H9 (cell line): Measurements from ENCODE around the gene ERVFRD-1. TPM values are rescaled to one million over a fixed set of nuclear protein-coding genes. Genes with fewer than 3 reads are reported as not detected.

Experiments used
- DNase-seq: peaks from one replicate; pipeline ENCODE4 v3.0.0-alpha.2; 2017
- H2AFZ ChIP-seq: one replicate; pipeline ENCODE4 v1.6.1; 2013; ENCODE audit warnings: mild to moderate bottlenecking, low read length, control low read depth, moderate library complexity
- H2AK5ac ChIP-seq: 2 replicates; pipeline ENCODE4 v1.6.1; 2013; ENCODE audit warnings: low read length, control low read depth, mixed read lengths; ENCODE audit not compliant: insufficient read length
- H2BK120ac ChIP-seq: one replicate; pipeline ENCODE4 v1.6.1; 2013; ENCODE audit warnings: low read depth, mild to moderate bottlenecking, low read length, control low read depth, inconsistent platforms; ENCODE audit not compliant: poor library complexity, severe bottlenecking
- H2BK12ac ChIP-seq: 2 replicates; pipeline ENCODE4 v1.6.1; 2013; ENCODE audit warnings: low read length, control low read depth, mixed read lengths, low read depth; ENCODE audit not compliant: insufficient read length
- H2BK15ac ChIP-seq: 2 replicates; pipeline ENCODE4 v1.6.1; 2013; ENCODE audit warnings: low read depth, low read length, control low read depth
- H2BK20ac ChIP-seq: one replicate; pipeline ENCODE4 v1.6.1; 2013; ENCODE audit warnings: low read depth, mild to moderate bottlenecking, low read length, control low read depth, inconsistent platforms; ENCODE audit not compliant: poor library complexity, severe bottlenecking
- H2BK5ac ChIP-seq: 2 replicates; pipeline ENCODE4 v1.6.1; 2013; ENCODE audit warnings: low read length, control low read depth, mixed read lengths; ENCODE audit not compliant: insufficient read length
- H3K14ac ChIP-seq: 2 replicates; pipeline ENCODE4 v1.6.1; 2013; ENCODE audit warnings: low read length, control low read depth; ENCODE audit not compliant: insufficient read depth
- H3K18ac ChIP-seq: 2 replicates; pipeline ENCODE4 v1.6.1; 2013; ENCODE audit warnings: low read depth, mild to moderate bottlenecking, mixed read lengths, low read length, control low read depth; ENCODE audit not compliant: insufficient read length
- H3K23ac ChIP-seq: 2 replicates; pipeline ENCODE4 v1.6.1; 2013; ENCODE audit warnings: low read length, control low read depth, mixed read lengths, low read depth; ENCODE audit not compliant: insufficient read length
- H3K23me2 ChIP-seq: 2 replicates; pipeline ENCODE4 v1.6.1; 2013; ENCODE audit warnings: low read depth, mild to moderate bottlenecking, mixed read lengths, low read length, control low read depth; ENCODE audit not compliant: insufficient read length, poor library complexity, severe bottlenecking
- H3K27ac ChIP-seq: 2 replicates; pipeline ENCODE4 v1.5.1; 2013; ENCODE audit warnings: low read length, control low read depth, mixed read lengths, low read depth; ENCODE audit not compliant: insufficient read length
- H3K27me3 ChIP-seq: 2 replicates; pipeline ENCODE4 v1.6.1; 2013; ENCODE audit warnings: low read length, control low read depth, inconsistent platforms; ENCODE audit not compliant: insufficient read depth
- H3K4ac ChIP-seq: 2 replicates; pipeline ENCODE4 v1.6.1; 2013; ENCODE audit warnings: low read depth, mild to moderate bottlenecking, control low read depth, inconsistent platforms, low read length, moderate library complexity
- H3K4me1 ChIP-seq: 2 replicates; pipeline ENCODE4 v1.6.1; 2013; ENCODE audit warnings: low read length, control low read depth, inconsistent platforms; ENCODE audit not compliant: insufficient read depth
- H3K4me2 ChIP-seq: 2 replicates; pipeline ENCODE4 v1.6.1; 2013; ENCODE audit warnings: low read length, control low read depth, mixed read lengths; ENCODE audit not compliant: insufficient read length, insufficient read depth
- H3K56ac ChIP-seq: 2 replicates; pipeline ENCODE4 v1.6.1; 2013; ENCODE audit warnings: low read depth, mild to moderate bottlenecking, mixed read lengths, low read length, control low read depth; ENCODE audit not compliant: insufficient read length
- H3K79me1 ChIP-seq: 2 replicates; pipeline ENCODE4 v1.6.1; 2013; ENCODE audit warnings: low read depth, mild to moderate bottlenecking, moderate library complexity, low read length, control low read depth, inconsistent platforms; ENCODE audit not compliant: insufficient read depth, poor library complexity, severe bottlenecking
- H3K79me2 ChIP-seq: 2 replicates; pipeline ENCODE4 v1.6.1; 2013; ENCODE audit warnings: low read length, control low read depth, inconsistent platforms; ENCODE audit not compliant: insufficient read depth
- H3K9ac ChIP-seq: 2 replicates; pipeline ENCODE4 v1.6.1; 2013; ENCODE audit warnings: low read length, control low read depth, mixed read lengths; ENCODE audit not compliant: insufficient read length; ENCODE audit errors: extremely low read depth
- H3K9me3 ChIP-seq: one replicate; pipeline ENCODE4 v1.6.1; 2013; ENCODE audit warnings: low read depth, low read length, inconsistent platforms; ENCODE audit not compliant: control insufficient read depth
- H3T11ph ChIP-seq: one replicate; pipeline ENCODE4 v1.6.1; 2013; ENCODE audit warnings: mild to moderate bottlenecking, low read length, control low read depth, inconsistent platforms
- H4K20me1 ChIP-seq: one replicate; pipeline ENCODE4 v1.6.1; 2013; ENCODE audit not compliant: control insufficient read depth, insufficient read length, insufficient read depth
- H4K5ac ChIP-seq: 2 replicates; pipeline ENCODE4 v1.6.1; 2013; ENCODE audit warnings: low read depth, mild to moderate bottlenecking, mixed read lengths, low read length, control low read depth; ENCODE audit not compliant: insufficient read length
- H4K8ac ChIP-seq: replicated peaks from 2 replicates; pipeline ENCODE4 v1.6.1; 2013; ENCODE audit warnings: low read length, control low read depth, mixed read lengths, low read depth; ENCODE audit not compliant: insufficient read length
- H4K91ac ChIP-seq: 2 replicates; pipeline ENCODE4 v1.6.1; 2013; ENCODE audit warnings: low read depth, mild to moderate bottlenecking, moderate library complexity, mixed read lengths, low read length, control low read depth; ENCODE audit not compliant: insufficient read length
- H3K27ac Mint-ChIP-seq, 3 experiments: 2 replicates in 2 of 3; 3 replicates in 1 of 3; pipeline ENCODE4 v1.8.0; 2020 to 2021; ENCODE audit warnings: mixed read lengths in 3 of 3, mild to moderate bottlenecking in 1 of 3, moderate library complexity in 1 of 3
- H3K27me3 Mint-ChIP-seq: 2 replicates; pipeline ENCODE4 v1.8.0; 2021; ENCODE audit warnings: low read depth, mild to moderate bottlenecking, moderate library complexity, mixed read lengths
- H3K36me3 Mint-ChIP-seq, 3 experiments: 2 replicates in 2 of 3; 3 replicates in 1 of 3; pipeline ENCODE4 v1.8.0; 2020 to 2021; ENCODE audit warnings: low read depth in 3 of 3, mixed read lengths in 3 of 3; ENCODE audit not compliant: insufficient read depth in 1 of 3
- H3K4me1 Mint-ChIP-seq, 2 experiments: 2 replicates each; pipeline ENCODE4 v1.8.0; 2020; ENCODE audit warnings: mixed read lengths in 2 of 2
- H3K4me3 Mint-ChIP-seq, 2 experiments: 2 replicates in 1 of 2; 3 replicates in 1 of 2; pipeline ENCODE4 v1.8.0; 2020 to 2021; ENCODE audit warnings: mild to moderate bottlenecking in 2 of 2, mixed read lengths in 2 of 2, moderate library complexity in 1 of 2
- H3K9me3 Mint-ChIP-seq, 2 experiments: 2 replicates in 1 of 2; 3 replicates in 1 of 2; pipeline ENCODE4 v1.8.0; 2020; ENCODE audit warnings: mild to moderate bottlenecking in 2 of 2, mixed read lengths in 2 of 2, moderate library complexity in 1 of 2
- WGBS: extraction: QIAGEN DNeasy Blood & Tissue Kit; methylation state at CpG from one replicate; pipeline ENCODE4 v1.1.7; 2013; ENCODE audit warnings: missing lambda C conversion rate, low lambda C conversion rate, mixed read lengths; ENCODE audit not compliant: insufficient read length; ENCODE audit errors: extremely low coverage; 5-methylcytosine and 5-hydroxymethylcytosine counted together
- total RNA-seq: library from RNA; stranded (reverse); gene quantifications from 2 replicates; pipeline ENCODE4 v1.2.1, GENCODE V29; 2021
- TF ChIP-seq, protein P1 (sequence below): fragments of 200-600 bp; sonication (generic); conservative IDR thresholded peaks from 3 replicates; pipeline ENCODE4 v1.8.0; 2021; ENCODE audit warnings: antibody characterized with exemption, mild to moderate bottlenecking

ERVFRD-1 gene
- total RNA-seq, 1 experiment from 2014 or later = not detected

DNA sequence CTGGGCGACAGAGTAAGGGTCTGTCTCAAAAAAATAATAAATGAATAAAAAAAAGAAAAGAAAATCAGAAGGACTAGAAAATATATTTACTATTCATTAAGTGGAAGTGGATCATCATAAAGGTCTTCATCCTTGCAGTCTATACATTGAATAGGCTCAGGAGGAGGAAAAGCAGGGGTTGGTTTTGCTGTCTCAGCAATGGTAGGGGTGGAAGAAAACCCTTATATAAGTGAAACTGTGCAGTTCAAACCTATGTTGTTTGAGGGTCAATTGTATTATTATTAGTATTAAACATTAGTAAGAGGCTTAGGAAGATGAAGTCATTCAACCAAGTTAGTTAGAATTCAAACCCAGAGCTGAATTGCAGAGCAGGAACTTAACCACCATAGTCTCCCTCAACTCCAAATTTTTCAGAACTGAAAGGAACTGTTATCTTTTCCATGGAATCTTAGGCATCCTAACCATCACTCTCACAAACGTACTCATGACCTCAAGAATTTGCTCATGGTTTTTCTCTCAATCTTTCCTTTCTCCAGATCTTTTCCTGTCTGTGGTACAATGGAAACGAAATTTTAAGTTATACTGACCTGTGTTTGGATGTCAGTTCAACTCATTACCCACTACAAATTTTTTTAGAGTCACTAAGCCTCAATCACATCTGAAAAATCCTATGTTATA is 25.6 kb downstream of the ERVFRD-1 start:
- no peak overlapping the region for H2AK5ac ChIP-seq
- H3K18ac ChIP-seq = no peak overlapping the region
- H3K27ac Mint-ChIP-seq = no peak overlapping the region
- H3T11ph ChIP-seq = no peak overlapping the region
- no peaks in the 10 kb centered on the region for H4K20me1 ChIP-seq
- no peak for DNase-seq
- H3K27ac ChIP-seq = no peak overlapping the region
- H3K79me1 ChIP-seq = no peaks in the 10 kb centered on the region
- no peaks in the 10 kb centered on the region for H3K79me2 ChIP-seq
- no peak overlapping the region for H3K23ac ChIP-seq
- no peak overlapping the region for H2BK5ac ChIP-seq
- no CpG with 5 or more reads among the region's 3 CpGs for WGBS
- H2BK15ac ChIP-seq = no peak overlapping the region
- no peak overlapping the region for H3K4ac ChIP-seq
- no peaks in the 10 kb centered on the region for H3K9me3 Mint-ChIP-seq
- H3K27me3 Mint-ChIP-seq = no peaks in the 10 kb centered on the region
- no peaks in the 10 kb centered on the region for H3K4me1 ChIP-seq
- TF ChIP-seq, protein P1, sequence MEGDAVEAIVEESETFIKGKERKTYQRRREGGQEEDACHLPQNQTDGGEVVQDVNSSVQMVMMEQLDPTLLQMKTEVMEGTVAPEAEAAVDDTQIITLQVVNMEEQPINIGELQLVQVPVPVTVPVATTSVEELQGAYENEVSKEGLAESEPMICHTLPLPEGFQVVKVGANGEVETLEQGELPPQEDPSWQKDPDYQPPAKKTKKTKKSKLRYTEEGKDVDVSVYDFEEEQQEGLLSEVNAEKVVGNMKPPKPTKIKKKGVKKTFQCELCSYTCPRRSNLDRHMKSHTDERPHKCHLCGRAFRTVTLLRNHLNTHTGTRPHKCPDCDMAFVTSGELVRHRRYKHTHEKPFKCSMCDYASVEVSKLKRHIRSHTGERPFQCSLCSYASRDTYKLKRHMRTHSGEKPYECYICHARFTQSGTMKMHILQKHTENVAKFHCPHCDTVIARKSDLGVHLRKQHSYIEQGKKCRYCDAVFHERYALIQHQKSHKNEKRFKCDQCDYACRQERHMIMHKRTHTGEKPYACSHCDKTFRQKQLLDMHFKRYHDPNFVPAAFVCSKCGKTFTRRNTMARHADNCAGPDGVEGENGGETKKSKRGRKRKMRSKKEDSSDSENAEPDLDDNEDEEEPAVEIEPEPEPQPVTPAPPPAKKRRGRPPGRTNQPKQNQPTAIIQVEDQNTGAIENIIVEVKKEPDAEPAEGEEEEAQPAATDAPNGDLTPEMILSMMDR = no peak
- no peaks in the 10 kb centered on the region for H3K27me3 ChIP-seq
- H4K91ac ChIP-seq = no peak overlapping the region
- H3K9me3 ChIP-seq = no peaks in the 10 kb centered on the region
- H3K36me3 Mint-ChIP-seq = no peaks in the 10 kb centered on the region
- no peaks in the 10 kb centered on the region for H3K4me1 Mint-ChIP-seq
- H3K56ac ChIP-seq = no peak overlapping the region
- no peak overlapping the region for H4K8ac ChIP-seq
- H3K9ac ChIP-seq = no peak overlapping the region
- no peak overlapping the region for H3K4me3 Mint-ChIP-seq
- H2BK12ac ChIP-seq = no peak overlapping the region
- H3K23me2 ChIP-seq = no peaks in the 10 kb centered on the region
- H4K5ac ChIP-seq = no peak overlapping the region
- H2AFZ ChIP-seq = no peak overlapping the region
- no peak overlapping the region for H3K14ac ChIP-seq
- H2BK120ac ChIP-seq = no peak overlapping the region
- H3K4me2 ChIP-seq = no peak overlapping the region
- H2BK20ac ChIP-seq = no peak overlapping the region
